Transverse colon (tissue), 4 donors: ENCODE measurements around the gene CTNNAL1. TPM values are rescaled to one million over a fixed set of nuclear protein-coding genes. Genes with fewer than 3 reads are reported as not detected.

Experiments used
- DNase-seq: peaks from one replicate; pipeline ENCODE4 v3.0.0-alpha.2; 2019
- H3K27ac ChIP-seq, 4 donors: fragments of 200-600 bp; sonication (generic); 2 replicates each; pipeline ENCODE4 v1.5.1; 2016 to 2018; ENCODE audit warnings: inconsistent platforms in 4 of 4
- H3K27me3 ChIP-seq: fragments of 200-600 bp; sonication (generic); 2 replicates; pipeline ENCODE4 v1.5.1; 2017; ENCODE audit warnings: inconsistent platforms
- H3K36me3 ChIP-seq, 4 donors: fragments of 200-600 bp; sonication (generic); 2 replicates each; pipeline ENCODE4 v1.5.1; 2017 to 2019; ENCODE audit warnings: inconsistent platforms in 4 of 4
- H3K4me1 ChIP-seq, 4 donors: fragments of 200-600 bp; sonication (generic); 2 replicates each; pipeline ENCODE4 v1.5.1; 2017 to 2020; ENCODE audit warnings: inconsistent platforms in 4 of 4
- H3K4me3 ChIP-seq, 4 donors: fragments of 200-600 bp; sonication (generic); 1 replicate in 1 of 4; 2 replicates in 3 of 4; pipeline versions ENCODE4 v1.5.1 to v1.6.1; 2017 to 2019; ENCODE audit warnings: inconsistent platforms in 4 of 4
- H3K9me3 ChIP-seq, 2 donors: fragments of 200-600 bp; sonication (generic); 2 replicates each; pipeline ENCODE4 v1.5.1; 2017 to 2019; ENCODE audit warnings: inconsistent platforms in 2 of 2
- EP300 ChIP-seq: sonication (generic); formaldehyde crosslinking; IDR thresholded peaks from one replicate; pipeline ENCODE4 v1.6.1; 2017; ENCODE audit warnings: antibody characterized with exemption, low read depth
- POLR2A ChIP-seq: fragments of 450-650 bp; IDR thresholded peaks from one replicate; pipeline ENCODE4 v1.6.1; 2016; ENCODE audit warnings: antibody characterized with exemption, mild to moderate bottlenecking, moderate library complexity
- POLR2AphosphoS5 ChIP-seq, 3 donors: sonication (generic); formaldehyde crosslinking; IDR thresholded peaks; one replicate each; pipeline ENCODE4 v1.6.1; 2016; ENCODE audit warnings: antibody characterized with exemption in 3 of 3
- WGBS, 2 donors: methylation state at CpG; one replicate each; pipeline ENCODE4 v1.1.5; 2018; ENCODE audit warnings: low coverage in 1 of 2; 5-methylcytosine and 5-hydroxymethylcytosine counted together
- in situ Hi-C, 4 donors: fragments of 200-750 bp; cut with MboI; loops; one replicate each; pipeline versions ENCODE4 v1.15.0 to v1.15.1; 2017; ENCODE audit warnings: low sequenced_read_pairs in 3 of 4, low pct_ligation_motif_present in 1 of 4, low pct_unique_long_range_greater_than_20kb in 1 of 4
- intact Hi-C: fragments of 100-400 bp; cut with DNase I; formaldehyde crosslinking; loops from one replicate; pipeline ENCODE4 v1.15.1; 2023; ENCODE audit warnings: low total_unique reads
- total RNA-seq, 4 donors: library from RNA; depleted of rRNA; stranded (reverse); fragments of >200 nt; gene quantifications; one replicate each; pipeline ENCODE4 v1.1.0, GENCODE V29; 2016
- TF ChIP-seq, protein P1 (sequence below), 5 experiments: fragments of 200-600 bp in 3 of 5; fragments of 450-650 bp in 2 of 5; sonication (generic) in 3 of 5; IDR thresholded peaks; 1 replicate in 2 of 5; 2 replicates in 3 of 5; pipeline ENCODE4 v1.5.1; 2016 to 2017; ENCODE audit warnings: antibody characterized with exemption in 5 of 5, inconsistent platforms in 3 of 5, mild to moderate bottlenecking in 2 of 5, moderate library complexity in 1 of 5

CTNNAL1 gene
- total RNA-seq, 4 donors from 2014 or later: 6.0 to 12.1 (median 8.1) TPM

DNA sequence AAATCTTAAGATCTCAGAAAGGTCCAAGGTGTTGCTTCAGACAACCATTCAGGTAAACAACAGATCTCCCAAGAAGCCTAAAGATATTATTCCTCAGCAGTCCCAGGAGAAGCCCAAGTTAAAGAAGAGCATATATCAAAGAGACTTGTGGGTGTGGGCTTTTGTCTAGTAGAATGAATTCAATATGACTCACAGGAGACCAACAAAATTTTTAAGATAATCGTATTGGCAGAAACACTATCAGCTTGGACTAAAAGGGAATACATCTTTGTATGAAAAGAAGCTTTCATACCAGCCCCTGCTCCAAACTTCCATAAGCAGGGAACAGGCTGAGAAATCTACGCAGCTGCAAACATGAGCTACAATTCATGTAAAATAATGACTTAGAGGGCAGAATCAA is 10.2 kb downstream of the CTNNAL1 start:
- DNase-seq: no peak
- 80 to 93% methylated on average over 2 of the region's 2 CpGs for WGBS, 2 donors
- Histone ChIP-seq H3K27ac (no peak overlapping the region), H3K9me3 (peaks cover 5 to 8% of the 10 kb centered on the region in 2 donors), H3K36me3 (no peaks in the 10 kb centered on the region), H3K4me1 (peaks cover 0 to 5% (median 0%) of the 10 kb centered on the region in 4 donors), H3K27me3 (no peaks in the 10 kb centered on the region), H3K4me3 (no peak overlapping the region)
- intact Hi-C loops (no loop called here), in situ Hi-C loops (no loop called here)
- TF ChIP-seq EP300 (no peak), POLR2AphosphoS5 (IDR thresholded peaks at IDR 0.05) (no peak), POLR2A (no peak)
- TF ChIP-seq, protein P1, sequence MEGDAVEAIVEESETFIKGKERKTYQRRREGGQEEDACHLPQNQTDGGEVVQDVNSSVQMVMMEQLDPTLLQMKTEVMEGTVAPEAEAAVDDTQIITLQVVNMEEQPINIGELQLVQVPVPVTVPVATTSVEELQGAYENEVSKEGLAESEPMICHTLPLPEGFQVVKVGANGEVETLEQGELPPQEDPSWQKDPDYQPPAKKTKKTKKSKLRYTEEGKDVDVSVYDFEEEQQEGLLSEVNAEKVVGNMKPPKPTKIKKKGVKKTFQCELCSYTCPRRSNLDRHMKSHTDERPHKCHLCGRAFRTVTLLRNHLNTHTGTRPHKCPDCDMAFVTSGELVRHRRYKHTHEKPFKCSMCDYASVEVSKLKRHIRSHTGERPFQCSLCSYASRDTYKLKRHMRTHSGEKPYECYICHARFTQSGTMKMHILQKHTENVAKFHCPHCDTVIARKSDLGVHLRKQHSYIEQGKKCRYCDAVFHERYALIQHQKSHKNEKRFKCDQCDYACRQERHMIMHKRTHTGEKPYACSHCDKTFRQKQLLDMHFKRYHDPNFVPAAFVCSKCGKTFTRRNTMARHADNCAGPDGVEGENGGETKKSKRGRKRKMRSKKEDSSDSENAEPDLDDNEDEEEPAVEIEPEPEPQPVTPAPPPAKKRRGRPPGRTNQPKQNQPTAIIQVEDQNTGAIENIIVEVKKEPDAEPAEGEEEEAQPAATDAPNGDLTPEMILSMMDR (IDR thresholded peaks at IDR 0.05): no peak

DNA sequence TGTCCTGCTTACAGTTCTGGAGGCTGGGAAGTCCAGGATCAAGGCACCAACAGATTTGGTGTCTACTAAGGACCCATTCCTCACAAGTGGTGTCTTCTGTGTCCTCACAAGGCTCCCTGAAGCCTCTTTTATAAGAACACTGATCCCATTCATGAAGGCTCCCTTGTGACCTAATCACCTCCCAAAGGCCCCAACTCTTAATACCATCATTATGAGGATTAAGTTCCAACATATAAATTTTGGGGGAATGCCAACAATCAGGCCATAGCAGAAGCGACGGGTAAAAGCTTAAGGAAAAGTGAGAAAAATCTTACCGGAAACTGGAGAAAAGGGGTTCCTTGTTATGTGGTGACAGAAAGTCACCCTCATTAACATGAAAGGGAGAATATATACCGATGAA is 11.2 kb downstream of the CTNNAL1 start:
- no peaks in the 10 kb centered on the region for H3K27me3 ChIP-seq
- WGBS, 2 donors: 91 to 96% methylated on average over 4 of the region's 4 CpGs
- in situ Hi-C loops (no loop called here), intact Hi-C loops (no loop called here)
- H3K4me1 ChIP-seq: peaks cover 0 to 7% (median 0%) of the 10 kb centered on the region in 4 donors
- H3K36me3 ChIP-seq: no peaks in the 10 kb centered on the region
- H3K4me3 ChIP-seq: no peak overlapping the region
- no peak for TF ChIP-seq EP300
- TF ChIP-seq, protein P1 (IDR thresholded peaks at IDR 0.05): no peak
- TF ChIP-seq POLR2AphosphoS5 (IDR thresholded peaks at IDR 0.05): no peak
- no peak for TF ChIP-seq POLR2A
- DNase-seq: no peak
- H3K9me3 ChIP-seq: peaks cover 5 to 8% of the 10 kb centered on the region in 2 donors
- H3K27ac ChIP-seq: no peak overlapping the region

DNA sequence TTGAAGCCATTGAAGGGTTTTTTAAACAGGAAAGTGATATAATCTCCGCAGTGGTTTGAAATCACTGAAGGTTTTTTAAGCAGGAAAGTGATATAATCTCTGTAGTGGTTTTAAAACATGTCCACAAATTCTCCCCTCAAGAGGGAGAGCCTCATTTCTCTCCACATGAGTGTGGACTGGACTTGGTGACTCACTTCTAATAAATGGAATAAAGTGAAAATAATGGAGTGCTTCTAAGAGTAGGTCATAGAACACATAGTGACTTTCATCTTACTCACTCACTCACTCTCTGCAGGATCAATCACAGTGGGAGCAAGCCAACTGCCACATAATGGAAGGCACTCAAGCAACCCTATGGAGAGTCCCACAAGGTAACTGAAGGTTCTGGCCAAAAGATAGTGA is 12.0 kb downstream of the CTNNAL1 start:
- Histone ChIP-seq H3K27me3 (no peaks in the 10 kb centered on the region), H3K36me3 (no peaks in the 10 kb centered on the region), H3K9me3 (peaks cover 5 to 8% of the 10 kb centered on the region in 2 donors), H3K27ac (no peak overlapping the region), H3K4me3 (no peak overlapping the region), H3K4me1 (peaks cover 0 to 13% (median 0%) of the 10 kb centered on the region in 4 donors)
- in situ Hi-C loops: no loop called here
- intact Hi-C loops: no loop called here
- TF ChIP-seq, protein P1 (IDR thresholded peaks at IDR 0.05): no peak
- no peak for TF ChIP-seq POLR2AphosphoS5 (IDR thresholded peaks at IDR 0.05)
- no peak for TF ChIP-seq POLR2A
- TF ChIP-seq EP300: no peak
- DNase-seq: no peak
- WGBS, 2 donors: 88 to 91% methylated on average over 1 of the region's 1 CpG

DNA sequence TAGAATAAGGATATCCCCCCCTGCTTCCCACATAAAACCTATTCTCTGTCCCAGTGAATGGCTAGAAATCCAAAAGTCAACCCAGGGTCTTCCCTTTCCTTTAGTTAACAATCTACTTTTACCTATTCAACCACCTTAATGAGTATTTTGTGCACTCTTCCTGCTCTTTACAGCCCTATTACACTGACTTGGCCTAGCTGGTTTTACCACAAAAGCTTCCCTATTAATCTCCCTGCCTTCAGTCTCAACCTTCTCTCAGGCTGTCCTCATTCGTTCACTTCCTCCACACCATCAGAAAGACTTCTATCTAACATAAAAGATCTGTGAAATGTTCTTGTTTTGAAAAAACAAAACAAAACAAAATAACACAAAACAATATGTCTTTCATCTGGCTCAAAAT is 16.2 kb downstream of the CTNNAL1 start:
- H3K4me1 ChIP-seq: peaks cover 0 to 8% (median 3%) of the 10 kb centered on the region in 4 donors
- H3K9me3 ChIP-seq: no peaks in the 10 kb centered on the region
- no peak overlapping the region for H3K27ac ChIP-seq
- H3K27me3 ChIP-seq: no peaks in the 10 kb centered on the region
- in situ Hi-C loops: no loop called here
- intact Hi-C loops: no loop called here
- TF ChIP-seq EP300 (no peak), POLR2AphosphoS5 (IDR thresholded peaks at IDR 0.05) (no peak), POLR2A (no peak)
- TF ChIP-seq, protein P1 (IDR thresholded peaks at IDR 0.05): no peak
- no peaks in the 10 kb centered on the region for H3K36me3 ChIP-seq
- no peak for DNase-seq
- H3K4me3 ChIP-seq: no peak overlapping the region
- WGBS, 2 donors: 36 to 63% methylated on average over 1 of the region's 1 CpG
